NCI-H510A (cell line): ENCODE measurements around the gene SYCN.

Source experiments
- DNase-seq: peaks from one replicate; lab custom pipeline; 2025; lab: John Stamatoyannopoulos, UW

SYCN gene

DNA sequence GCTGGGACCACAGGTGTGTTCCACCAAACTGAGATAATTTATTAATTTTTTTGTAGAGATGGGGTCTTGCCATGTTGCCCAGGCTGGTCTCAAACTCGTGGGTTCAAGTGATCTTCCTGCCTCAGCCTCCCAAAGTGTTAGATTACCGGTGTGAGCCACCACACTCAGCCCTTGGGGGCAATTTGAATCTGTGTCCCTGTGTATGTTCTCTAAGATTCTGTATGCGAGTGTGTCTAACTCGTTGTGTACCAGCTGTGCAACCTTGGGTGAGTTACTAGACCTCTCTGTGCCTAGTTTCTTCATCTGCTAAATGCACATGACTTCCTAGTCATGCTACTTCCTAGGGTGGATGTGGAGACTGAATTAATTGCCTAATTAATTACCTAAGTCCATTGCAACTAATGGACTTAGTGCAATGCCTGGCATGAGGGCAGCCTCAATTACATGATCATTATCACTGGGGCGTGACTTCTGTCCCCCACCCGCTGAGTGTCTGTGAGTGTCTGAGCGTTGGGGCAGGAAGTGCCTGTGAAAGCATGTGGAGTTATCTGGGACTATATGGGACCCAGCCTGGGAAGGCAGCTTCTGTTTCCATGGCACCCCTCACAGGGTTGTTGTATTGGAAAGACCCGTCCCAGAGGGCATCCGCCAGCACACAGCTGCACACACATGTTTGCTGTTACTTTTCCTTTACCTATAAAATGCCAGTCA lies 9.1 kb downstream of the SYCN start:
- no peak for DNase-seq

DNA sequence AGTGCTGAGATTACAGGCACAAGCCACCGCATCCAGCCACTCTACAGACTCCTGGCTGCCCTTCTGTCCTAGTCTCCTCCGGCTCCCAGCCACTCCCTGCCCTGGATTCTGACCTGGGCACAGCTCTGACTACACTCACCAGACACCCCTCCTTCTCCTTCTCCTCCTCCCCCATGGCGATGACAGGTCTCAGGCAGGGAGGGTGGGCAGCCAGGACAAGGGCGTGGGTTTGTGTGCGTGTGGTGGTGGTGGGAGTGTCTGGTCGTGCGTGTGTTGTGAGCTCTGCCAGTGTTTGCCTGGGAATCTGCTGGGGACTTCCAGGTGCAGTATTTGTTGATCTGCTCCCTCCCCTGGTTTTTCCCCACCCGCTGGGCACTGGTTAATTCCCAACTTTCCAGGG lies 10.3 kb downstream of the SYCN start:
- no peak for DNase-seq

DNA sequence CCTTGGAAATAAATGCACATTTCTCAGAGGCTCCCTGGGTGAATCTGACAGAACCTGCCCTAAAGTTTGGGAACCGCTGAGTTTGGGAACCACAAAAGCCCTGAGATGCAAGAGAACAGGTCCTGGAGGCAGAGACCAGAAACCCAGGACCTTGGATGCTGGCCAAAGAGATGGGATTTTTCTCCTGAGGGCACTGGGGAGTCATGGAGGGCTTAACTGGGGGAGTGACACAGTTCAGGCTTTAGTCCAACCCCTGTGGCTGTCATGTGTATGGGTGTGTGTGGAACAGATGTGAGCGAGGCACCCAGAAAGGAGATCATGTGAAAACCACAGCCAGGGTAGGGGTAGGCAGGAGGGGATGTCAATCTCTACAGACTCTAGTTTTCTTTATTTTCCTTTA lies 11.2 kb downstream of the SYCN start:
- DNase-seq: no peak

DNA sequence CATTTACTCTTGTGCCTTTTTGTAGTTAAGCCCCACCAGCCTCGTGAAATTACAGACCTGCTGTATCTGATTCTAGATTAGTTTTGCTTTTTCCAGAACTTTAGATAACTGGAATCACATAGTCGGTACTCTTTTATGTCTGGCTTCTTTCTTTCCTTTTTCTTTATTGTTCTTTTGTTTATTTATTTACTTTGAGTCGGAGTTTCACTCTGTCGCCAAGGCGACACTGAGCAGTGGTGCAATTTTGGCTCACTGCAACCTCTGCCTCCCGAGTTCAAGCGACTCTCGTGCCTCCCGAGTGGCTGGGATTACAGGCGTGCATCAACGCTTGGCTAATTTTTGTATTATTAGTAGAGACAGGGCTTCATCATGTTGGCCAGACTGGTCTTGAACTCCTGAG lies 13.3 kb downstream of the SYCN start:
- no peak for DNase-seq

DNA sequence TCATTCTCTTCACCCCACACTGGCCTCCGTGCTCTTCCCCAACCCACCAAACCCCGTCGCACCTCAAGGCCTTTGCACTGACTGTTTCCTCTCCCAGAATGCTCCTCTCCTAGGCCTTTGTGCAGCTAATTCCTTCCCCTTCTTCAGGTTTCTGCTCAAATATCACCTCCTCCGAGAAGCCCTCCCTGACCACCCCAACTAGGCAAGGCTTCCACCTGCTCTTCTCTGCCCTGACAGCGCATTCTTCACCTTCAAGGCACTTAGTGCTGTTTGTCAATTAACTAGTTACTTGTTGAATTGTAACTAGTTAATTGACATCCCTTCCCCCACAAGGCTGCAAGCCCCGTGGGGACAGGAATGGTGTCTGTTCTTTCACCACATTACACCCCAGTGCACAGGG lies 15.1 kb downstream of the SYCN start:
- no peak for DNase-seq

DNA sequence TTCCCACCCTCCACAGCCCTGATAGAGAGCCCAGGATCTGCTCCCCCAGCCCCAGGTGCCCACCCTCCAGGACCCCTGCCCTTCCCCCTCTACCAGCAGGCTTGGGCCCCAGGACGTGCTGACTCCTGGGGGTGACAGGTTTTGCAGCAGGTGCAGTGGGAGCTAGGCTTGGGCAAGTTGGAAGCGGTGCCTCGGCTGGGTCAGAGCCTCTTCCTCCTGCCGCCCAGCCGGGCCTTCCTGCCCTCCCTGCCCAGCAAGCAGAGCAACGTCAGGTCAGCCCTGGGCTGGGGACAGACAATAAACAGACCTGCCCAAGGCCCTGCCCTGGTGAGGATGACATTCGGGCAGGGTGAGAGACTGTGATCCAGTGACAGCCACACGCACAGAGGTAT lies 16.5 kb downstream of the SYCN start:
- DNase-seq: no peak

DNA sequence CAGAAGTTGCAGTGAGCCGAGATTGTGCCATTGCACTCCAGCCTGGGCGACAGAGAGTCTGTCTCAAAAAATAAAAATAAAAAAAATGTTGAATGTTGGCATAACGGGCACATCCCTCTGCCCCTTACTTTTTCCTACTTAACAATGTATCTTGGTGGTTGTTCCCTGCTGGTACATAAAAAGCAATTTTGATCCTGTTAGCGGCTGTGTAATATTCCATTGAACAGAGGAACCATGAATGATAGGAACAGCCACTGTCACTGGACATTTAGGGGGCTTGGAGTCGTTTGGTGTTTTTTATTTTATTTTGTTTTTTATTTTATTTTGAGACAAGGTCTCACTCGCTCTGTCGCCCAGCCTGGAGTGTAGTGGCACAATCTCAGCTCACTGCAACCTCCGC lies 17.7 kb downstream of the SYCN start:
- no peak for DNase-seq

DNA sequence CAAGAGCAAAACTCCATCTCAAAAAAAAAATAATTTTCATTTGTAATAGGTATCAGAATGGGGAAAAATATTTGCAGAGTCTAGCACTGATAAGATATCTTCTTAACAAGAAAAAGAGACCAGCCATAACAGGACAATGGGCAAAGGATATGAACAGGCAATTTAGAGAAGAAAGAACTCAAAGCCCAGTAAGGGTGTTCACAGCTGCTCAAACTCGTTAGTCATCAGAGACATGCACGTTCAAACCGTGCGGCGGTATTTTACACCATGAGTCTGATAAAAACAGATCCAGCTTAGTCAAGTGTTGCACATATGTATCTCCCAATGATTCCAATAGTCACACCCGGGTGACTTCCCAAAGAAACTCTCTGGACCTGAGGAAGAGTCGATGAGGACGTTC lies 21.0 kb downstream of the SYCN start:
- DNase-seq: no peak

DNA sequence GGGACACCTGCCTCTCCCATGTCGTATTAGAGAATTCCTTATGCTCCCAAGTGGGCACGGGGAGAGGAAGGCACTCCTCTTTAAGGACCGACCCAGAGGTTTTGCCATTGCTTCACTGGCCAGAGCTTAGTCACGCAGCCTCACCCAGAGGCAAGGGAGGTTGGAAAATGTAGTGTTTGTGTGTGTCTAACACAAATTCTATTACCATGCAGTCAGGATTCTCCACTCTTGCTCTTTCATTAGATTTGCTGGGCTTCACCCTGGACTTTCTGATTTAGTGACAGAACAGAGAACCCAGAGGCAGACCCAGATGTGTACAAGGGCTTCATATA lies 21.9 kb downstream of the SYCN start:
- no peak for DNase-seq

DNA sequence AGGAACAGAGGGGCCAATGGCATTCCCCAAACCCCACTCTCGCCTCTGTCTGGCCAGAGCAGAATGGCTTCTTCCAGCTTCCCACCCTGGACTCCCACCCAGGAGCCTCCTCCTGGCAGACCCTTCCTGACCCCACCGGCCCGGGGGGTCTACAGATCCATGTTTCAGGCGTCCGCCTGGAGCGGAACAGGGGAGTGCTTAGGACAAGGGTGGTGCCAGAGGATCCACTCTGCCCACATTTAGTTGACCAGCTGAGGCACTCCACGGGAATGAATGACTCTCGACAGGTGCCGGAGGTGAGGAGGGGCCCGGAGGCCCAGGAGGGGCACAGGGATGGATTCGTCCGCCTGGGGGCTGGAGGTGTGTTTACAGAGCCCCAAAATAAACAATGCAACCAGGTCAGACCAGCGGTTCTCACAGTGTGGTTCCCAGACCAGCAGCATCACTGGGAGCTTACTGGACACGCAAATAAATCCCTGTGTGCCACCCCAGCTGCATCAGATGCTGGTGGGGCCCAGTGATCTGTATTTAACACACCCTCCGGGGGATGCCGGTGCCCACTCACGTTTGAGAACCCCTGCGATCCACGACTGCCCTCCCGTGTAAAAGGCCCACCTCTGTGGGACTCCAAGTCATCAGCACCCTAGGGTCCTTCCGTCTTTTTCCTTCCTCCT lies 22.4 kb downstream of the SYCN start:
- no peak for DNase-seq

DNA sequence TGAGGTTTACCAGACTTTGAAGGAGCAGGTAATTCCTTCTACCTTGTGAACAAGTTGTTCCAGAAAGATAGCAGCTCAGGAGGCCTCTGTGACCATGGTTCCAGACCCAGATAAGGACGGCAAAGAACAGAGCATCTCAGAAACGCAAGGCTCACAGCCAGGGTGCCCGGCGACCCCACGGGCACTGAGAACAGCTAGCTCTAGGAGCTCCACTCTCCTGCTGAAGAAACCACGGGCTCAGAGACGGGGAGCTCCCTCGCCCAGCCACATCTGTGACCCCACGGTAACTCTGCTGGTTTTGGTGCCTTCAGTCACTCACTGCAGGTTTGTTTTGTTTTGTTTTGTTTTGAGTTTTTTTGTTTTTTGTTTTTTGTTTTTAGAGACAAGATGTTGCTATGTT lies 23.3 kb downstream of the SYCN start:
- no peak for DNase-seq

DNA sequence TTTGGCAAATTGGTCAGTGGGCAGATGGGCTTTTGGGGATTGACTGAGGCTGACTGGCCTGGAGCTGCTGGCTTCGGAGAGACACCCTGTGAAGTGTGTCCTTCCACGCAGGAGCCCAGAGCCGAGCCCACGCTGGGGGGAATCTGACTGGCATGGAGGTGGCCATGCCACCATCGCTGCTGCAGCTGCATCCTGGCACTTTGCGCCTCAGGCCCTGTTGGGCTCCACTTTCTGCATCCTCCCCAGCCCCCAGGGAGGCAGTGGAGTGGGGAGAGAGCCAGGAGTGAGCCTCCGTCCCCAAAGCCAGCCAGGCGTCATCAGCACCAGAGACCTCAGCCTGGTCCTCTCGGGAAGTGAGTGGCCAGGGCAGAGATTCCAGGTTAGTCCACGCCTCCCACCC lies 24.3 kb downstream of the SYCN start:
- DNase-seq: no peak

DNA sequence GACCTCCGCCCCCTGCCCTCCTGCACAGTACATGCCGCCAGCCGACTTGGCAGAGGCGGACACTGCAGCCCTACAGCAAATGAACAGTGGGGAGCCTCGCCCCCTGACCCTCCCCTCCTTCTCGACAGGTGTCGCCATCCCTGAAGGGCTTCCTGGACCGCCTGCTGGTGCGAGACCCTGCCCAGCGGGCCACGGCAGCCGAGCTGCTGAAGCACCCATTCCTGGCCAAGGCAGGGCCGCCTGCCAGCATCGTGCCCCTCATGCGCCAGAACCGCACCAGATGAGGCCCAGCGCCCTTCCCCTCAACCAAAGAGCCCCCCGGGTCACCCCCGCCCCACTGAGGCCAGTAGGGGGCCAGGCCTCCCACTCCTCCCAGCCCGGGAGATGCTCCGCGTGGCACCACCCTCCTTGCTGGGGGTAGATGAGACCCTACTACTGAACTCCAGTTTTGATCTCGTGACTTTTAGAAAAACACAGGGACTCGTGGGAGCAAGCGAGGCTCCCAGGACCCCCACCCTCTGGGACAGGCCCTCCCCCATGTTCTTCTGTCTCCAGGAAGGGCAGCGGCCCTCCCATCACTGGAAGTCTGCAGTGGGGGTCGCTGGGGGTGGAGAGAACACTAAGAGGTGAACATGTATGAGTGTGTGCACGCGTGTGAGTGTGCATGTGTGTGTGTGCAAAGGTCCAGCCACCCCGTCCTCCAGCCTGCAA lies 25.6 kb downstream of the SYCN start:
- DNase-seq: no peak

DNA sequence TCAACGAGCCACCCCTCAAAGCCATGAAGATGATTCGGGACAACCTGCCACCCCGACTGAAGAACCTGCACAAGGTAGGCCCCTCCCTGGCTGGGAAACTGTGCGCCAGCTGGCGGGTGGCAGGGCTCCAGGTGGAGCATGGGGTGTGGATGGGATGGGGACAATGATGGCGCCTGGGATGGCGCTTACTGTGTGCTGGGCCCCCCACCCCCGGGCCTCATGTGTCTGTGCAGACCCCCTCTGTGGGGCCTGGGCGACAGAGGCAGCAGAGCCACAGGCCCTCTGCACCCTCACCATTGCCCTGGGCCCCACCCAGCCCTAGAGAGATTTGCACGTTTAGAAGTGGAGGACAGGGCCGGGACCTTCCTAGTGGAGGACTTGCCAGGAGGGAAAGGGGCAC lies 26.3 kb downstream of the SYCN start:
- DNase-seq: no peak

DNA sequence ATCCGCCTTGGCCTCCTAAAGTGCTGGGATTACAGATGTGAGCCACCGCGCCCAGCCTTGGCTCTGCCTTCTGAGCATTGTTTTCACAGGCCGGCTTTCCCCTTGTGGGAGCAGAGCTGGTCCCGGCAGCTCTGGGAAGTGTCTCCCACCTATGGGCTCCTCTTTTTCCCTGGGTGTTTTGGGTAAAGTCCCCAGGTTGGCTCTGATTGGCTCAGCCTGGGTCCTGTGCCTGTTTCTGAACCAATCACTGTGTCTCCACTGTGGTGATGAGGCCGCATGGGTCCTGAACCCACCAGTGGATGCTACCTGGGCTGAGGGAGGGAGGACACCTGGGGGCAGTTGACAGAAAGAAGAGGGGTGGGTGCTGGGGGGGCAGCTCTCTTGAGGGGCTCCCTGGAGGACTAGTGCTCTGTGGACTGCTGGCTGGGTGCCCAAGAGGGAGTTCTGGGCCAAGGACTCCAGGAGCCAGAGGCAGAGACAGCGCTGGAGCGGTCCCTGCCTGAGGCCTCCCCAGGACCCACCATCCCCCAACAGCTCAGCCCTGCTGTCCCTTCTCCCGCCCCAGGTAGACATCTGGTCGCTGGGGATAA lies 26.9 kb downstream of the SYCN start:
- DNase-seq: no peak

DNA sequence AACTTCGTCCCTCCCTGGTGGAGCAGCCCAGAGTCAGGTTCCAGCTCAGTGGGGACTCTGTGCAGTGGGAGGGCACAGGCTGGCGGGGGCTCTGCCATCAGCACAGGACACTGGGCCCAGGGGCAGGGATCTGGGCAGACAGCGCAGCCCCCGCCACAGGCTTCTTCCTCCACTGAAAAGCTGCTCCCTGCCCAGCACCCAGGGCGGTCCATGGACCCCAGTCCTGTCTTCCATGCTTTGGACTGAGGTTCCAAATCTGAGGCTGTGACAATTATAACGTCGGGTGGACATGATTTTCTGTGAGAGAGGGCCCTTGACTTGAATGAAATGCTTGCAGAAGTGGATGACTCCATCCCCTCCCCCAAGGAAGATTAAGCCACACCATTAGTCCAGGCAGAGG lies 28.5 kb downstream of the SYCN start:
- no peak for DNase-seq

DNA sequence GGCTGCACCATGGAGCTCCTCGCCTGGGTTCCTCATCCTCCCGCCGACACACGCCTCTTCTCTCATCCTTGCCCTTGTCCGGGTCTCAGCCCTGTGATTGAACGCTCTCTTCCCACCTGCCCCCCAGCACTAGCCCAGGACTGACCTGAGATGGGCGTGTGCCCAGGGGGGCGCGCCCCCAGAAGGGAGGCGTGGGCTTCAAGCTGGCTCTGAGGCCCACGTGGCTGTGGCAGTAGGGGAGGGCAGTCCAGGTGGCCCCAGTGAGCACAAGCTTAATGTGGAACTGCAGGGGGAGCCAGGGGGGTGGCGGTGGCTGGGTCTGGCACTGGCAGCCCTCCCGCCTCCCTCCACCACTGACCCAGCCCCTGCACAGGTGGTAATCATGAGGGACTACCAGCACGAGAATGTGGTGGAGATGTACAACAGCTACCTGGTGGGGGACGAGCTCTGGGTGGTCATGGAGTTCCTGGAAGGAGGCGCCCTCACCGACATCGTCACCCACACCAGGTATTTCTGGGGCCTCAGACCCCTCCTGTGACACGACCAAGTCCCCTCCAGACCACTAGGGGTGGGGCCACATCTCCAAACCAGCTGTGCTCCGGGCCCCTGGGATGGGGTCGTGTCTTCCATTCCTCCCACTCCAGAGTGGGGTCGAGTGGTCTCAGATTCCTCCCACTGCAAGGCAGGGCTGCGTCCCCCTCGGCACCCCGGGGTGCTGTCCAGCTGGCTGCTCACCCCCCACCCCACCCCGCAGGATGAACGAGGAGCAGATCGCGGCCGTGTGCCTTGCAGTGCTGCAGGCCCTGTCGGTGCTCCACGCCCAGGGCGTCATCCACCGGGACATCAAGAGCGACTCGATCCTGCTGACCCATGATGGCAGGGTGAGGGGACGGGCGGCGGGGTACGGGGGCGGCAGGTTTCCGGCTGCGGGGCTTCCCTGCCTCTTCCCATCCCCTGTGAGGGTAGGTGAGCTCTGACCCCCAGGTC lies 29.2 kb downstream of the SYCN start:
- no peak for DNase-seq

DNA sequence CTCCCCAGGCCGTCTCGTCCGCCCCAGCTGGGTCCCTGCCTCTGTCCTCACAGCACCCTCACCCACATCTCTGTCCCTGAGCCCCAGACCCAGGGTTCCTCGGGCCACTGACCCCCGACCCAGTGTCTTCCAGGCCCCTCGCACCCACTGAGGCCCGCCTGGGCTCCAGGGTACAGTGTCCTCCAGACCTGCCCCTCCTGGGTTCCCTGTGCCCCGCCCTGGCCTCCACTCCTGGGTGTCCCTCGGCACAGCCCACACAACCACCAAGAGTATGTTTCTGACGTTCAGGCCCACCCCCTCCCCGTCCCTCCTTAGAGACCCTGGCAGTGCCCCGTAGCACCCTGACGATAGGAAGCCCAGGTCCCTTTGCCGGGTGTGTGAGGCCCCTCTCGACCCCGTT lies 29.9 kb downstream of the SYCN start:
- DNase-seq: no peak

DNA sequence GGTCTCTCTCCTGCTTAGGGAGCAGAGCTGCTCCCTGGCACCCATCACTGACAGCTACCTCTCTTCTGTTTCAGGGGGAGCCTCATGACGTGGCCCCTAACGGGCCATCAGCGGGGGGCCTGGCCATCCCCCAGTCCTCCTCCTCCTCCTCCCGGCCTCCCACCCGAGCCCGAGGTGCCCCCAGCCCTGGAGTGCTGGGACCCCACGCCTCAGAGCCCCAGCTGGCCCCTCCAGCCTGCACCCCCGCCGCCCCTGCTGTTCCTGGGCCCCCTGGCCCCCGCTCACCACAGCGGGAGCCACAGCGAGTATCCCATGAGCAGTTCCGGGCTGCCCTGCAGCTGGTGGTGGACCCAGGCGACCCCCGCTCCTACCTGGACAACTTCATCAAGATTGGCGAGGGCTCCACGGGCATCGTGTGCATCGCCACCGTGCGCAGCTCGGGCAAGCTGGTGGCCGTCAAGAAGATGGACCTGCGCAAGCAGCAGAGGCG lies 30.5 kb downstream of the SYCN start:
- DNase-seq: no peak

DNA sequence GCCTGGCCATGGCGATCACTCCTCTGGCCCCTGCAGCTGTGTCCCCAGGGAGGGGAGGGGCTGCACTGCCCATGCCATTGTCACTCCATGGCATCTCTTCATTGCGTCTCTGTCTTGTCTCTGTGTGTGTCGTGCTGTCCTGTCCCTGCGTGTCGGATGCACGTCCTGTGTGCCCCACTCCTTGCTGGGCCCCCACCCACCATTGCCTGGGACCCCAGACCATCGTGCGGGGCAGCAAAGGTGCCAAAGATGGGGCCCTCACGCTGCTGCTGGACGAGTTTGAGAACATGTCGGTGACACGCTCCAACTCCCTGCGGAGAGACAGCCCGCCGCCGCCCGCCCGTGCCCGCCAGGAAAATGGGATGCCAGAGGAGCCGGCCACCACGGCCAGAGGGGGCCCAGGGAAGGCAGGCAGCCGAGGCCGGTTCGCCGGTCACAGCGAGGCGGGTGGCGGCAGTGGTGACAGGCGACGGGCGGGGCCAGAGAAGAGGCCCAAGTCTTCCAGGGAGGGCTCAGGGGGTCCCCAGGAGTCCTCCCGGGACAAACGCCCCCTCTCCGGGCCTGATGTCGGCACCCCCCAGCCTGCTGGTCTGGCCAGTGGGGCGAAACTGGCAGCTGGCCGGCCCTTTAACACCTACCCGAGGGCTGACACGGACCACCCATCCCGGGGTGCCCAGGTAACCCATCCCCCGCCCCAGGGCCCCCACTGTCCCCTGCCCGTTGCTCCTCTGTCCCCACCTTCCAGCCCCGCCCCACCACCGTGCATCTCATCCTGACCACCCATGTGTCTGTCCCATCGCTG lies 31.2 kb downstream of the SYCN start:
- no peak for DNase-seq
